Thyroid gland (tissue), 4 donors: ENCODE data around the gene VN1R5. TPM values are rescaled to one million over a fixed set of nuclear protein-coding genes. Genes with fewer than 3 reads are reported as not detected.

Experiments
- DNase-seq, 2 donors: peaks; one replicate each; pipeline ENCODE4 v3.0.0-alpha.2; 2019
- H3K27ac ChIP-seq, 3 donors: fragments of 200-600 bp; sonication (generic); 1 replicate in 2 of 3; 2 replicates in 1 of 3; pipeline ENCODE4 v1.5.1; 2016 to 2019; ENCODE audit warnings: mild to moderate bottlenecking in 1 of 3, moderate library complexity in 1 of 3
- H3K27me3 ChIP-seq: fragments of 200-600 bp; sonication (generic); one replicate; pipeline ENCODE4 v1.5.1; 2019
- H3K36me3 ChIP-seq, 2 donors: fragments of 200-600 bp; sonication (generic); one replicate each; pipeline ENCODE4 v1.5.1; 2016 to 2019
- H3K4me1 ChIP-seq, 2 donors: fragments of 200-600 bp; sonication (generic); one replicate each; pipeline ENCODE4 v1.5.1; 2017 to 2019
- H3K4me3 ChIP-seq, 3 donors: fragments of 200-600 bp; sonication (generic); replicated peaks in 1 of 3; 1 replicate in 2 of 3; 2 replicates in 1 of 3; pipeline ENCODE4 v1.5.1; 2016; ENCODE audit warnings: mild to moderate bottlenecking in 1 of 3
- H3K9me3 ChIP-seq: fragments of 200-600 bp; sonication (generic); one replicate; pipeline ENCODE4 v1.5.1; 2017
- POLR2A ChIP-seq, 2 donors: fragments of 450-650 bp; IDR thresholded peaks; one replicate each; pipeline ENCODE4 v1.6.1; 2017; ENCODE audit warnings: antibody characterized with exemption in 2 of 2, mild to moderate bottlenecking in 2 of 2, moderate library complexity in 1 of 2
- WGBS, 2 donors: methylation state at CpG; one replicate each; pipeline ENCODE4 v1.1.5; 2017; 5-methylcytosine and 5-hydroxymethylcytosine counted together
- intact Hi-C: fragments of 100-400 bp; cut with DNase I; formaldehyde crosslinking; loops from one replicate; pipeline ENCODE4 v1.15.1; 2023
- total RNA-seq, 4 donors: library from RNA; depleted of rRNA; stranded (reverse); fragments of >200 nt; gene quantifications; one replicate each; pipeline ENCODE4 v1.2.3, GENCODE V29; 2016
- TF ChIP-seq, protein P1 (sequence below), 6 experiments: fragments of 200-600 bp in 3 of 6; fragments of 450-650 bp in 3 of 6; sonication (generic) in 3 of 6; IDR thresholded peaks; one replicate each; pipeline ENCODE4 v1.5.1; 2016 to 2019; ENCODE audit warnings: antibody characterized with exemption in 6 of 6, mild to moderate bottlenecking in 2 of 6, inconsistent platforms in 1 of 6, moderate library complexity in 1 of 6

VN1R5 gene
- total RNA-seq, 4 donors from 2014 or later, result not detected

DNA sequence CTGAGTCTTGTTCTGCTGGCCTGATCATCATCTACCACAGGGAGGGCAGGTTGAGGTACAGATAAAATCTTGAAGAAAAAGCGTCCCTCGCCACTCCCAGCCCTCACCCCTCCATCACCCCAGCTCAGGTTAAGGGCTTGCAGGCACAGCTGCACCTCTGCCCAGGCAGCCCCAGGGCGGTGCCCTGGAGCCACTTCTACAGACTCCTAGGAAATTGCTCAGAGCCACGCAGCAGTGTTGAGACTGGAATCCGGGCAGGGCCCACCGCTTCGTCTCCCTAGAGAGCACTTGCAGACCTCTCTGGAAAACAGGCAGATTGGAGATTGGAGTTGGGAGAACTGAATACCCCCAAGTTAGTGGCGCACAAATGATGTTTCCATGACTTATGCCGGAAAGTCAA, 35.3 kb downstream of the VN1R5 start:
- Histone ChIP-seq H3K36me3 (no peaks in the 10 kb centered on the region), H3K4me3 (no peak overlapping the region), H3K9me3 (no peaks in the 10 kb centered on the region), H3K27me3 (no peaks in the 10 kb centered on the region), H3K27ac (no peak overlapping the region), H3K4me1 (no peaks in the 10 kb centered on the region)
- TF ChIP-seq POLR2A (IDR thresholded peaks at IDR 0.05), result no peak
- 94 to 96% methylated on average over 9 of the region's 9 CpGs for WGBS, 2 donors
- intact Hi-C loops, result no loop called here
- DNase-seq, result no peak

DNA sequence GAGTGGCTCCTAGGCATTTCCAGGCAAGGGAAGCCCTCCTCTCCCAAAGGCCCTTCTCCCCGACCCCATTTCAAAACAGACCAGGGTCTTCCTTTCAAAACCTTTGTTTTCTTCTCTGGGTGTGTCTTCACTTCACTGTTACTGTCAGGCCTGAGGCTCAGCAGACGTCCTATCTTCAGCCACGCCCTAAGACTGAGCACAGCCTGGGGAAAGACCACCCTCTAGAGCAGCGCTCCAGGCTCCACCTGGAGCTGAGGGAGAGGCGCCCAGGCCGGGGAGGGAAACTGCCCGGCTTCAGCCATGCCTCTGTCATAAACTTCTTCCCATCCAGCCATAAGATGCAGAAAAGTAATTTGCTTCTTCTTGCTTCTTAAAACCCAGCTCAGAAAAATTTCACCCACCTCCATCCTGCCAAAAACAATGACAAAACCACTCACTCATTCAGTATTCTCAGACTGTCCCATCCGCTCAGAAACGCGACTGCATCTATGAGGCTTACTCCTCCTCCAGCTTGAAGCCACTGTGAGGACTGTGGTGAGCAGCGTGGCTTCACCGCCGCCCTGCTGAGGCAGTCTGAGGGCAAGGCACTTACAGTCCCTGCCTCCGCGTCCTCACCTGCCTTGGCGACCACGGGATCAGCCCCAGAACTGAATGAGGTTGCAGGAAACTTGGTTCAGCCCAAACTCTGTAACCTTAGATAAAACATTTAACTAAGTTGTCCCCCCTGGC, 36.1 kb downstream of the VN1R5 start:
- Histone ChIP-seq H3K36me3 (no peaks in the 10 kb centered on the region), H3K27ac (no peak overlapping the region), H3K27me3 (no peaks in the 10 kb centered on the region), H3K4me1 (no peaks in the 10 kb centered on the region), H3K4me3 (no peak overlapping the region), H3K9me3 (no peaks in the 10 kb centered on the region)
- TF ChIP-seq POLR2A (IDR thresholded peaks at IDR 0.05), result no peak
- TF ChIP-seq, protein P1, sequence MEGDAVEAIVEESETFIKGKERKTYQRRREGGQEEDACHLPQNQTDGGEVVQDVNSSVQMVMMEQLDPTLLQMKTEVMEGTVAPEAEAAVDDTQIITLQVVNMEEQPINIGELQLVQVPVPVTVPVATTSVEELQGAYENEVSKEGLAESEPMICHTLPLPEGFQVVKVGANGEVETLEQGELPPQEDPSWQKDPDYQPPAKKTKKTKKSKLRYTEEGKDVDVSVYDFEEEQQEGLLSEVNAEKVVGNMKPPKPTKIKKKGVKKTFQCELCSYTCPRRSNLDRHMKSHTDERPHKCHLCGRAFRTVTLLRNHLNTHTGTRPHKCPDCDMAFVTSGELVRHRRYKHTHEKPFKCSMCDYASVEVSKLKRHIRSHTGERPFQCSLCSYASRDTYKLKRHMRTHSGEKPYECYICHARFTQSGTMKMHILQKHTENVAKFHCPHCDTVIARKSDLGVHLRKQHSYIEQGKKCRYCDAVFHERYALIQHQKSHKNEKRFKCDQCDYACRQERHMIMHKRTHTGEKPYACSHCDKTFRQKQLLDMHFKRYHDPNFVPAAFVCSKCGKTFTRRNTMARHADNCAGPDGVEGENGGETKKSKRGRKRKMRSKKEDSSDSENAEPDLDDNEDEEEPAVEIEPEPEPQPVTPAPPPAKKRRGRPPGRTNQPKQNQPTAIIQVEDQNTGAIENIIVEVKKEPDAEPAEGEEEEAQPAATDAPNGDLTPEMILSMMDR (IDR thresholded peaks at IDR 0.05), result no peak
- 73 to 74% methylated on average over 17 of the region's 17 CpGs for WGBS, 2 donors
- DNase-seq, result no peak
- intact Hi-C loops, result no loop called here

- Histone ChIP-seq H3K36me3 (no peaks in the 10 kb centered on the region), H3K9me3 (no peaks in the 10 kb centered on the region), H3K4me1 (no peaks in the 10 kb centered on the region), H3K4me3 (no peak overlapping the region), H3K27me3 (no peaks in the 10 kb centered on the region), H3K27ac (no peak overlapping the region)
- intact Hi-C loops, result no loop called here
- no peak for TF ChIP-seq POLR2A (IDR thresholded peaks at IDR 0.05)
- TF ChIP-seq, protein P1 (IDR thresholded peaks at IDR 0.05), result no peak
- 80 to 84% methylated on average over 7 of the region's 7 CpGs for WGBS, 2 donors
- DNase-seq, result no peak
Observed at GRCh38 chr1:247293047-247293446, 37.2 kb downstream of the VN1R5 start.

DNA sequence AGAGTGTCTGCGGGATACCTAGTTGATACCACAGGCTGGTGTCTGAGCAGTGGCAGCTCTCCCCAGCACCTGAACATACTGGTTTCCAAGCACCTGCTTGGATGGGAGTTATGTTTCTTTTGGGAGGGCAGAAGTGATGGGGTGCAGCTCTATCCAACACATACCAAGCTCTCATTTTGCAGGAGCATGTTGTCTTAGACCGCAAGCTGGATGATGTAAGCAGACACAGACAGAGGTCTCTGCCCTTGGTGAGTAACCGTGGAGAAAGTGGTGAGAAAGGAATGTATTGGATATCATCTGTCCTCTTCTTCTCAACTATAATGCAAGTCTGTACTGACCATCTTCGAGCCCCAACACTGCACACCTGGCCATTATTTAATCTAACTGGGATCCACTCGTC, 38.4 kb downstream of the VN1R5 start:
- no peaks in the 10 kb centered on the region for H3K4me1 ChIP-seq
- H3K9me3 ChIP-seq, result no peaks in the 10 kb centered on the region
- DNase-seq, result no peak
- 82 to 86% methylated on average over 5 of the region's 5 CpGs for WGBS, 2 donors
- TF ChIP-seq, protein P1 (IDR thresholded peaks at IDR 0.05), result no peak
- TF ChIP-seq POLR2A (IDR thresholded peaks at IDR 0.05), result no peak
- no peaks in the 10 kb centered on the region for H3K27me3 ChIP-seq
- peaks cover 0 to 2% of the 10 kb centered on the region in 2 donors for H3K36me3 ChIP-seq
- intact Hi-C loops, result no loop called here
- H3K4me3 ChIP-seq, result no peak overlapping the region
- H3K27ac ChIP-seq, result no peak overlapping the region

GRCh38 chr1:247295274-247295684, 39.4 kb downstream of the VN1R5 start:
- H3K4me1 ChIP-seq, result no peaks in the 10 kb centered on the region
- TF ChIP-seq POLR2A (IDR thresholded peaks at IDR 0.05), result no peak
- TF ChIP-seq, protein P1 (IDR thresholded peaks at IDR 0.05), result no peak
- H3K4me3 ChIP-seq, result no peak overlapping the region
- no peaks in the 10 kb centered on the region for H3K27me3 ChIP-seq
- no peak overlapping the region for H3K27ac ChIP-seq
- 44 to 47% methylated on average over 6 of the region's 6 CpGs for WGBS, 2 donors
- intact Hi-C loops, result no loop called here
- H3K36me3 ChIP-seq, result peaks cover 3 to 10% of the 10 kb centered on the region in 2 donors
- DNase-seq, result peak in 1 of 2 donors; percentile 11
- H3K9me3 ChIP-seq, result no peaks in the 10 kb centered on the region
